GM12872 (cell line): ENCODE measurements around the gene RDM1.

Experiments
- CTCF ChIP-seq: IDR thresholded peaks from 3 replicates; pipeline ENCODE4 v1.5.1; 2011; ENCODE audit warnings: low read depth, mild to moderate bottlenecking, low read length, moderate library complexity; ENCODE audit not compliant: insufficient read depth

RDM1 gene

GRCh38 chr17:35930211-35931065 lies at the start of gene RDM1:
RDM1 (minus strand) TSS chr17:35930773; CDS start chr17:35930727, 46 bp downstream.
- TF ChIP-seq CTCF, result no peak

GRCh38 chr17:35978346-35978745 lies 47.8 kb upstream of the RDM1 start:
- no peak for TF ChIP-seq CTCF

- TF ChIP-seq CTCF, result no peak
Measured at GRCh38 chr17:35977509-35977908, 46.9 kb upstream of the RDM1 start.

- no peak for TF ChIP-seq CTCF
Measured at GRCh38 chr17:35973333-35974260, 43.0 kb upstream of the RDM1 start.

GRCh38 chr17:35972945-35973332 lies 42.4 kb upstream of the RDM1 start:
- TF ChIP-seq CTCF, result no peak

GRCh38 chr17:35972535-35972934 lies 42.0 kb upstream of the RDM1 start:
- TF ChIP-seq CTCF, result no peak

GRCh38 chr17:35972066-35972465 lies 41.5 kb upstream of the RDM1 start:
- no peak for TF ChIP-seq CTCF
